Measurements from ENCODE around the gene DTNBP1. TPM values are rescaled to one million over a fixed set of nuclear protein-coding genes. Genes with fewer than 3 reads are reported as not detected.

The DTNBP1 gene
- total and polyA plus RNA-seq, 2 of the 8 experiments (the other 6 are each of a cell fraction or from before 2014, with no cell fraction given): 13.5 to 22.1 TPM

GRCh38 chr6:15551798-15552197 is 111.0 kb downstream of the DTNBP1 start:
- peaks cover 0 to 12% (median 8%) of the 10 kb centered on the region in 4 experiments; a peak in 4 of 7 replicates for H3K4me1 ChIP-seq (replicated peaks in 1 of 4; ENCODE audit: control insufficient read depth in 3 of 4, insufficient read depth in 4 of 4, low read length in 3 of 4)
- H3K4me2 ChIP-seq (ENCODE audit: insufficient read depth in 1 of 2, low read depth in 2 of 2, low read length in 2 of 2): no peak overlapping the region

More at GRCh38 chr6:15551798-15552197, 111.0 kb downstream of the DTNBP1 start:
- H3K36me3 ChIP-seq (ENCODE audit: control insufficient read depth in 2 of 4, insufficient read depth in 4 of 4, low read length in 3 of 4): no peaks in the 10 kb centered on the region
- peak overlapping the region; percentile 77; the same call in 1 of the 2 replicates for H2BK12ac ChIP-seq (ENCODE audit: low read depth, low read length)
- peak overlapping the region; percentile 21 for H3K14ac ChIP-seq (ENCODE audit: insufficient read length)
- TF ChIP-seq CHD1 (IDR thresholded peaks at IDR 0.05; ENCODE audit: low read depth, low read length) (no peak), POLR2AphosphoS5 (IDR thresholded peaks at IDR 0.05; ENCODE audit: low read depth, low read length) (no peak), CEBPB (IDR thresholded peaks at IDR 0.05; ENCODE audit: low read depth, low read length) (no peak), RFX5 (IDR thresholded peaks at IDR 0.05; ENCODE audit: borderline replicate concordance, low read depth, low read length) (no peak), KDM1A (IDR thresholded peaks at IDR 0.05; ENCODE audit: borderline replicate concordance, low read length) (no peak), JUND (IDR thresholded peaks at IDR 0.05; ENCODE audit: low read length) (no peak), SP2 (IDR thresholded peaks at IDR 0.05; ENCODE audit: low read length) (no peak), SUZ12 (IDR thresholded peaks at IDR 0.05; ENCODE audit: low read length) (no peak), TBP (IDR thresholded peaks at IDR 0.05; ENCODE audit: low read depth, low read length) (no peak)
- peak overlapping the region; percentile 5; the same call in 1 of the 2 replicates for H2AK5ac ChIP-seq (ENCODE audit: low read depth, low read length)
- H3K79me1 ChIP-seq (ENCODE audit: low read depth, low read length): no peaks in the 10 kb centered on the region
- no peak overlapping the region for H3K4ac ChIP-seq (replicated peaks; ENCODE audit: insufficient read length, low read depth, low read length)
- peak overlapping the region; percentile 88; the same call in 1 of the 2 replicates for H2BK15ac ChIP-seq (ENCODE audit: low read length)
- DNase-seq (ENCODE audit: low read depth in 1 of 2, low spot score in 2 of 2): no peak
- ChIA-PET CTCF (ENCODE audit: partially characterized antibody) (interaction anchor here (0.7 to 2.5 kb wide), 5 partner anchors 67 to 91 kb away, joined by 3 to 15 read pairs (median 3); no protein-coding TSS in a partner anchor), POLR2A (ENCODE audit: partially characterized antibody) (no interaction called here)
- H3K27ac ChIP-seq (ENCODE audit: low read depth, low read length): no peak overlapping the region
- H3K23ac ChIP-seq (ENCODE audit: insufficient read length): no peak overlapping the region
- peak overlapping the region; percentile 35; the same call in 1 of the 2 replicates for H2BK20ac ChIP-seq (ENCODE audit: low read length)
- H4K5ac ChIP-seq (ENCODE audit: insufficient read length, low read depth, low read length): no peak overlapping the region
- H3K18ac ChIP-seq (ENCODE audit: extremely low read depth, low read length): no peak overlapping the region
- no peaks in the 10 kb centered on the region for H3K23me2 ChIP-seq (ENCODE audit: low read depth, low read length)
- H3K79me2 ChIP-seq (ENCODE audit: control insufficient read depth in 1 of 2, insufficient read depth in 2 of 2, low read length in 2 of 2): no peaks in the 10 kb centered on the region
- H3K27me3 ChIP-seq (replicated peaks in 1 of 4; ENCODE audit: control insufficient read depth in 3 of 4, extremely low read depth in 1 of 4, insufficient read depth in 3 of 4, low read length in 3 of 4): no peaks in the 10 kb centered on the region; a peak in 1 of 7 replicates
- no peak overlapping the region for H3K56ac ChIP-seq (replicated peaks; ENCODE audit: insufficient read length, low read depth, low read length)
- H3K9me3 ChIP-seq (ENCODE audit: insufficient read depth in 2 of 2, low read depth in 1 of 2, low read length in 1 of 2): no peaks in the 10 kb centered on the region
- no peak for FAIRE-seq
- H3K9ac ChIP-seq (replicated peaks in 1 of 4; ENCODE audit: extremely low read depth in 1 of 4, low read depth in 3 of 4, low read length in 3 of 4): peak overlapping the region in 1 of 4 experiments; percentile 16; a peak in 1 of 7 replicates
- 0 out of 2 replicates have a peak overlapping the region, but pooled peaks have one; percentile 12 for H2BK5ac ChIP-seq (ENCODE audit: low read depth, low read length)
- WGBS, 2 experiments (ENCODE audit: extremely low coverage in 1 of 2, insufficient coverage in 1 of 2, insufficient read length in 1 of 2, insufficient replicate concordance in 2 of 2, low coverage in 1 of 2, low lambda C conversion rate in 2 of 2, missing lambda C conversion rate in 1 of 2): 91% methylated on average over 6 of the region's 6 CpGs; no CpG with 5 or more reads in 1 of the 2 experiments
- H4K91ac ChIP-seq (replicated peaks; ENCODE audit: insufficient read length, low read length): no peak overlapping the region
- H3K4me3 ChIP-seq (ENCODE audit: extremely low read depth in 1 of 4, insufficient read depth in 2 of 4, low read depth in 3 of 4, low read length in 4 of 4): no peak overlapping the region
- no peak overlapping the region for H4K8ac ChIP-seq (ENCODE audit: extremely low read depth, insufficient read depth, low read length)
- H4K20me1 ChIP-seq (replicated peaks in 1 of 2; ENCODE audit: control insufficient read depth in 1 of 2, insufficient read depth in 2 of 2, low read length in 2 of 2): peaks cover 0 to 3% of the 10 kb centered on the region in 2 experiments
- H2BK120ac ChIP-seq (replicated peaks; ENCODE audit: low read depth, low read length): no peak overlapping the region
- H2AFZ ChIP-seq (ENCODE audit: low read length): no peak overlapping the region
